ENCODE results near the gene FGF18. TPM values are rescaled to one million over a fixed set of nuclear protein-coding genes. Genes with fewer than 3 reads are reported as not detected.
"Not testable (repeated sequence)": the region's sequence is repeated elsewhere in the genome, so short reads cannot be mapped to it uniquely, and the experiment has no call there.

FGF18 gene
- total RNA-seq, 2 donors from 2014 or later: not detected

DNA sequence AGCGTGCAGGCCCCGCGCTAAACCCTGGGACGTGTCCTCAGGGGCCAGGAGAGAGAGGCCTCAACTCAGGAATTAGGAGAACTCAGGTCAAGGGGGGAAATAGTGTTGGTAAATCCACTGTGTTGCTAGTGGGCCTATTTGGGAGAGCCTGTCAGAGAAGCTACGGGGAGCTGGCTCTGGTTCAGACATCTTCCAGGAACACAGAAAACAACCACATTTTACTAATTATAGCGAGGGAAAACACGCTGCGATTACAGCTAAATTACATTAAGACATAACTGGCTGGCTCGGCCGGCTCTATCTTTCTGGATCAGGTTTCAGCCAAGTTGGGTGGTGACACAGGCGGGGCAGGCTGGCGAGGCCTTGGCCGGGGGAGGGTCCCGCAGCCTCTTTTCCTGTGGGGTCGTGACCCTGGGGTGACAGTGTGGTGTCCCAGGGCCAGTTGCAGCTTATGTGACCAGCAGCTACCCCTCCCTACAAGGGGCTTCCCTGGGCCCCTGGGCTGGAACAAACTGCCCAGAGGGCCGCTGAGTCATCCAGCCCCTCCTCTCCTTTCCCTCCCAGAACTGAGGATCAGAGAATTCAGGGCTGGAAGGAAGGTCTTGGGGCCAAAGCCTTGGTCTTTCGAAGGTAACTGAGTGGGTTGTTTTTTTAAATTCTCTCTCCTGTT is 75.1 kb downstream of the FGF18 start:
- Histone ChIP-seq H3K9me3 (no peaks in the 10 kb centered on the region), H3K27ac (peak overlapping the region in 2 of 4 donors; percentile 10 to 54), H3K36me3 (replicated peaks in 1 of 2; ENCODE audit: insufficient read depth in 1 of 2, low read depth in 2 of 2) (no peaks in the 10 kb centered on the region), H3K4me1 (peaks cover 7% of the 10 kb centered on the region), H3K4me3 (no peak overlapping the region), H3K27me3 (no peaks in the 10 kb centered on the region)
- ATAC-seq (peak; percentile 63), DNase-seq (peak; percentile 25 to 49 (median 45))
- intact Hi-C loops (cut with DNase I): no loop called here
- WGBS, 2 donors: 30% methylated on average over 13 to 17 of the region's 17 CpGs
- TF ChIP-seq, protein P1, sequence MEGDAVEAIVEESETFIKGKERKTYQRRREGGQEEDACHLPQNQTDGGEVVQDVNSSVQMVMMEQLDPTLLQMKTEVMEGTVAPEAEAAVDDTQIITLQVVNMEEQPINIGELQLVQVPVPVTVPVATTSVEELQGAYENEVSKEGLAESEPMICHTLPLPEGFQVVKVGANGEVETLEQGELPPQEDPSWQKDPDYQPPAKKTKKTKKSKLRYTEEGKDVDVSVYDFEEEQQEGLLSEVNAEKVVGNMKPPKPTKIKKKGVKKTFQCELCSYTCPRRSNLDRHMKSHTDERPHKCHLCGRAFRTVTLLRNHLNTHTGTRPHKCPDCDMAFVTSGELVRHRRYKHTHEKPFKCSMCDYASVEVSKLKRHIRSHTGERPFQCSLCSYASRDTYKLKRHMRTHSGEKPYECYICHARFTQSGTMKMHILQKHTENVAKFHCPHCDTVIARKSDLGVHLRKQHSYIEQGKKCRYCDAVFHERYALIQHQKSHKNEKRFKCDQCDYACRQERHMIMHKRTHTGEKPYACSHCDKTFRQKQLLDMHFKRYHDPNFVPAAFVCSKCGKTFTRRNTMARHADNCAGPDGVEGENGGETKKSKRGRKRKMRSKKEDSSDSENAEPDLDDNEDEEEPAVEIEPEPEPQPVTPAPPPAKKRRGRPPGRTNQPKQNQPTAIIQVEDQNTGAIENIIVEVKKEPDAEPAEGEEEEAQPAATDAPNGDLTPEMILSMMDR (IDR thresholded peaks at IDR 0.05): no peak
- no peak for TF ChIP-seq POLR2A (IDR thresholded peaks at IDR 0.05)

DNA sequence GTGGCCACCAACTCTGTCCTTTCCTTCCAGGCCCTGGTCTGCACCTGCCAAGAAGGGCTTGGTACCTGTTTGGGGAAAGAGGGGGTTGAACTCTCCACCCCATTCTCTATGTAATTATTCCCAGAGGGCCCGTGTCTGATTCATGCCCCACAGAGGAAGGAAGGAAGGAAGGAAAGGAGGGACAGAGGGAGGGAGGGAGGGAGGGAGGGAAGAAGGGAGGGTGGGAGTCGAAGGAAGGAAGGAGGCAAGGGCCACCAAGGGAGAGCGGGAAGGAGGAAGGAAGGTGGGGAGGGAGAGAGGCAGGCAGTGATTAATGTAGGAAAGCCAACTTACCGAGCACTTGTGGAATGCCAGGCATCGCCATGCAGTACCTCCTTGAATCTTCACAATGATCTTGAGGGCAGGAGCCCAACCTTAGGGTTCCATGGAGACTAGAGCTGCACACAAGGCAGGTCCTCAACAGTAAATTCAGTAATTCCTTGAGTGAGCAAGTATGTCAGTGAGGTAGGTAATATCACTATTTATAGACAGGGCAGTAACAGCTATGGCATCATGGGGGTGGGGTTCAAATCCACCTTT is 75.8 kb downstream of the FGF18 start:
- TF ChIP-seq, protein P1 (IDR thresholded peaks at IDR 0.05): no peak
- TF ChIP-seq POLR2A (IDR thresholded peaks at IDR 0.05): no peak
- H3K9me3 ChIP-seq: no peaks in the 10 kb centered on the region
- peaks cover 7% of the 10 kb centered on the region for H3K4me1 ChIP-seq
- no peaks in the 10 kb centered on the region for H3K36me3 ChIP-seq (replicated peaks in 1 of 2; ENCODE audit: insufficient read depth in 1 of 2, low read depth in 2 of 2)
- peak overlapping the region in 2 of 4 donors; percentile 10 to 54 for H3K27ac ChIP-seq
- intact Hi-C loops (cut with DNase I): no loop called here
- 80 to 84% methylated on average over 5 of the region's 5 CpGs for WGBS, 2 donors
- H3K27me3 ChIP-seq: no peaks in the 10 kb centered on the region
- no peak for DNase-seq
- ATAC-seq: no peak
- H3K4me3 ChIP-seq: no peak overlapping the region

DNA sequence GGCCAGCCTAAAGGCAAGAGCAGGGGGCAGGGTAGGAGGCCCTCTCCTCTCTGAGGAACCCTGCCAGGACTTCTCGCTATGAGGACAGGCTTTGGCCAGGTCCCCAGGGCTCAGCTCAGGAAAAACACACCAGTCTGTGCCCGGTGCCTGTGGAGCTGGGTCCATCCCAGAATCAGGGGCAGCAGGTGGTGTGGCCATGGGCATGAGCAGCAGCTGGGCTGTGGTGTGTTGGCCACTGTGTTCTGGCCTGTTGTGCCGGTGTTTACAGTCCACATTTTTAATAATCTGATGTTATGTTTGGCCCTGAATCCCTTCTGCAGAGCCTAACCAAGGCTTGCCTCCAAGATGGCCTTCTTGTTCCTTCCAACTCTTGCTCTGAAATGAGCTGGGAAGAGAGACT is 77.0 kb downstream of the FGF18 start:
- 90 to 100% methylated on average over 1 to 3 of the region's 3 CpGs for WGBS, 2 donors
- Histone ChIP-seq H3K36me3 (replicated peaks in 1 of 2; ENCODE audit: insufficient read depth in 1 of 2, low read depth in 2 of 2) (no peaks in the 10 kb centered on the region), H3K4me3 (no peak overlapping the region), H3K9me3 (no peaks in the 10 kb centered on the region), H3K27ac (no peak overlapping the region), H3K27me3 (no peaks in the 10 kb centered on the region), H3K4me1 (peaks cover 7% of the 10 kb centered on the region)
- no peak for DNase-seq
- no peak for TF ChIP-seq POLR2A (IDR thresholded peaks at IDR 0.05)
- TF ChIP-seq, protein P1 (IDR thresholded peaks at IDR 0.05): no peak
- intact Hi-C loops (cut with DNase I): no loop called here
- ATAC-seq: no peak

DNA sequence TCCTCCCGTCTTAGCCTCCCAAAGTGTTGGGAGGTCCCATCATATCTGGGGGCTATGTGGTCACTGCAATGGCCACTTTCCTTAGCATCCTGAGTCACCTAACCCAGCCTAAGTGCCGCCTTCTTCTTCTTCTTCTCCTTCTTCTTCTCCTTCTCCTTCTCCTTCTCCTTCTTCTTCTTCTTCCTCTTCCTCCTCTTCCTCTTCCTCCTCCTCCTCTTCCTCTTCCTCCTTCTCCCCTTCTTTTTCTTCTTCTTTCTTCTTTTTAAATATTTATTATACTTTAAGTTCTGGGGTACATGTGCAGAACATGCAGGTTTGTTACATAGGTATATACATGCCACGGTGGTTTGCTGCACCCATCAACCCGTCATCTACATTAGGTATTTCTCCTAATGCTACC is 78.0 kb downstream of the FGF18 start:
- H3K27ac ChIP-seq; H3K9me3 ChIP-seq; H3K36me3 ChIP-seq (replicated peaks in 1 of 2; ENCODE audit: insufficient read depth in 1 of 2, low read depth in 2 of 2); DNase-seq; ATAC-seq; H3K4me1 ChIP-seq; H3K4me3 ChIP-seq; intact Hi-C loops (cut with DNase I); H3K27me3 ChIP-seq: not testable (repeated sequence)
- WGBS, 2 donors: 90 to 92% methylated on average over 4 of the region's 4 CpGs

DNA sequence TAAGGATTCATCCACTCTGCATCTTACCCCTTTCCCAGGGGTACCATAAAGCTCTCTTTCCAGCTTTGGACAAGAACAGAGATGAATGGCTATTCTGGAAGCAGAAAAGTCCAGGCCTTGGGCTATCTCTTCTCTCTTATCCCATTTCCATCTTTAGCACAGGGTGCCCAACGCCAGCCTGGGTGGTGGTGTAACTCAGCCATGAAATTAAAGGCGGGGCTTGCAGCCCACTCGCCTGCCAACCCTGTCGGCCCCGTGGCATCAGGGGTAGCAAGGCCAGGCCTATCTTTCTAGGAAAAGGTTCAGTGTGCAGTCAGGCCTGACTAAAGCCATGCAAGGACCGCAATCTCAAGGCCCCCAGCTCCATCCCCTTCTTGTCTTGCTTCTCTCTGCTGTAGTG is 78.7 kb downstream of the FGF18 start:
- Histone ChIP-seq H3K4me1 (peaks cover 7% of the 10 kb centered on the region), H3K9me3 (no peaks in the 10 kb centered on the region), H3K27ac (no peak overlapping the region), H3K27me3 (no peaks in the 10 kb centered on the region), H3K4me3 (no peak overlapping the region), H3K36me3 (replicated peaks in 1 of 2; ENCODE audit: insufficient read depth in 1 of 2, low read depth in 2 of 2) (no peaks in the 10 kb centered on the region)
- DNase-seq (no peak), ATAC-seq (no peak)
- no peak for TF ChIP-seq POLR2A (IDR thresholded peaks at IDR 0.05)
- intact Hi-C loops (cut with DNase I): no loop called here
- 76 to 82% methylated on average over 6 of the region's 6 CpGs for WGBS, 2 donors

DNA sequence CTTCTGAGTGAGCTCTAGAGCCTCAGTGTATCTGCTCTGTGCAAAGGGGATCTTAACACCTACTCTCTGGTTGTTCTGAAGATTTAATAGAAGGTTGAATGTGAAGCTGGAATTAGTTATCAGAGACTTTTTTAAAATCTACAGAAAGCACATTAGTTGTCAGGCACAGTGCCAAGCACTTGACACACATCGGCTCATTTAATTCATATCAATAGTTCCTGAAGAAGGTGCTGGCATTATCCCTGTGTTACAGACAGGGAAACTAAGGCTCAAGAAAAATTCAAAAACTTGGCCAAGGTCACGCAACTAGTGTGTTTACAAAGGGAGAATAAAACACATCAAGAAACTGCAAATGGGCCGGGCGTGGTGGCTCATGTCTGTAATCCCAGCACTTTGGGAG is 80.2 kb downstream of the FGF18 start:
- WGBS, 2 donors: 80 to 81% methylated on average over 4 of the region's 4 CpGs
- no peak for DNase-seq
- Histone ChIP-seq H3K27ac (no peak overlapping the region), H3K4me3 (no peak overlapping the region), H3K36me3 (replicated peaks in 1 of 2; ENCODE audit: insufficient read depth in 1 of 2, low read depth in 2 of 2) (no peaks in the 10 kb centered on the region), H3K27me3 (no peaks in the 10 kb centered on the region), H3K9me3 (no peaks in the 10 kb centered on the region), H3K4me1 (peaks cover 2% of the 10 kb centered on the region)
- ATAC-seq: no peak
- intact Hi-C loops (cut with DNase I): no loop called here
- TF ChIP-seq, protein P1 (IDR thresholded peaks at IDR 0.05): no peak
- TF ChIP-seq POLR2A (IDR thresholded peaks at IDR 0.05): no peak
